Retinal pigment epithelial cell (primary cell): ENCODE results near the gene RNASE13.

ENCODE experiments used
- DNase-seq: peaks from one replicate; pipeline ENCODE4 v3.0.0-alpha.2; 2010; ENCODE audit warnings: low read depth
- H3K4me3 ChIP-seq: 2 replicates; pipeline ENCODE4 v1.5.1; 2011; ENCODE audit warnings: mild to moderate bottlenecking, low read length, control low read depth, moderate library complexity
- CTCF ChIP-seq: conservative IDR thresholded peaks from 2 replicates; pipeline ENCODE4 v1.5.1; 2011; ENCODE audit warnings: low read depth, low read length, control low read depth, inconsistent platforms

Gene RNASE13

GRCh38 chr14:21040370-21040925 is 5.8 kb upstream of the RNASE13 start:
- no peak for TF ChIP-seq CTCF
- H3K4me3 ChIP-seq: no peak overlapping the region
- no peak for DNase-seq

- no peak for DNase-seq
- peak; percentile 69 for TF ChIP-seq CTCF
- H3K4me3 ChIP-seq: no peak overlapping the region
Observed at GRCh38 chr14:21039585-21040369, 5.2 kb upstream of the RNASE13 start.

GRCh38 chr14:21038441-21039422 is 4.1 kb upstream of the RNASE13 start:
- no peak overlapping the region for H3K4me3 ChIP-seq
- no peak for TF ChIP-seq CTCF
- DNase-seq: no peak

- no peak overlapping the region for H3K4me3 ChIP-seq
- peak; percentile 25 for DNase-seq
- no peak for TF ChIP-seq CTCF
Observed at GRCh38 chr14:21037156-21037555, 2.5 kb upstream of the RNASE13 start.

GRCh38 chr14:21036751-21037150 is 2.1 kb upstream of the RNASE13 start:
- no peak for TF ChIP-seq CTCF
- DNase-seq: no peak

GRCh38 chr14:21033133-21033698 is 1.4 kb downstream of the RNASE13 start:
- H3K4me3 ChIP-seq: no peak overlapping the region
- DNase-seq: no peak
- TF ChIP-seq CTCF: no peak

More at GRCh38 chr14:21036751-21037150, 2.1 kb upstream of the RNASE13 start:
- H3K4me3 ChIP-seq: no peak overlapping the region
